ENCODE data around the gene GRM8.

- TF ChIP-seq CTCF (IDR thresholded peaks at IDR 0.05; ENCODE audit: low read length) (no peak), EZH2 (IDR thresholded peaks at IDR 0.05; ENCODE audit: borderline replicate concordance, low read length) (no peak)
Measured at GRCh38 chr7:126574276-126575250, 678.2 kb downstream of the GRM8 start.
